GM18498 (cell line): ENCODE results near the gene CFDP1.
"Not testable (repeated sequence)": the region's sequence is repeated elsewhere in the genome, so short reads cannot be mapped to it uniquely, and the experiment has no call there.

Experiments
- ATAC-seq: cut with Tn5 transposase; IDR thresholded peaks from one replicate; pipeline ENCODE4 v1.9.1; 2021; ENCODE audit warnings: mild to moderate bottlenecking, moderate library complexity; ENCODE audit not compliant: unreplicated experiment

CFDP1 gene

GRCh38 chr16:75301804-75302203, 131.5 kb downstream of the CFDP1 start:
- no peak for ATAC-seq

GRCh38 chr16:75298267-75298666, 135.0 kb downstream of the CFDP1 start:
- no peak for ATAC-seq

- no peak for ATAC-seq
Measured at GRCh38 chr16:75296606-75297005, 136.7 kb downstream of the CFDP1 start.

- no peak for ATAC-seq
Measured at GRCh38 chr16:75294773-75295459, 138.4 kb downstream of the CFDP1 start.

GRCh38 chr16:75293772-75294171, 139.5 kb downstream of the CFDP1 start:
- ATAC-seq, result no peak

GRCh38 chr16:75293173-75293572, 140.1 kb downstream of the CFDP1 start:
- ATAC-seq, result no peak

GRCh38 chr16:75292691-75293090, 140.6 kb downstream of the CFDP1 start:
- no peak for ATAC-seq

GRCh38 chr16:75289189-75289588, 144.1 kb downstream of the CFDP1 start:
- ATAC-seq, result no peak

GRCh38 chr16:75288596-75289120, 144.6 kb downstream of the CFDP1 start:
- no peak for ATAC-seq

- ATAC-seq, result no peak
Measured at GRCh38 chr16:75288181-75288580, 145.1 kb downstream of the CFDP1 start.

GRCh38 chr16:75287708-75288107, 145.6 kb downstream of the CFDP1 start:
- ATAC-seq, result no peak

GRCh38 chr16:75286389-75286788, 146.9 kb downstream of the CFDP1 start:
- no peak for ATAC-seq

GRCh38 chr16:75282466-75283281, 150.6 kb downstream of the CFDP1 start:
- ATAC-seq, result no peak

- ATAC-seq, result no peak
Measured at GRCh38 chr16:75281826-75282225, 151.5 kb downstream of the CFDP1 start.

- ATAC-seq, result not testable (repeated sequence)
Measured at GRCh38 chr16:75281009-75281408, 152.3 kb downstream of the CFDP1 start.

- no peak for ATAC-seq
Measured at GRCh38 chr16:75280331-75280804, 152.9 kb downstream of the CFDP1 start.

GRCh38 chr16:75279305-75279704, 154.0 kb downstream of the CFDP1 start:
- no peak for ATAC-seq

GRCh38 chr16:75273054-75273925, 160.0 kb downstream of the CFDP1 start:
- ATAC-seq, result no peak

GRCh38 chr16:75272629-75273028, 160.7 kb downstream of the CFDP1 start:
- ATAC-seq, result not testable (repeated sequence)

GRCh38 chr16:75272097-75272551, 161.2 kb downstream of the CFDP1 start:
- ATAC-seq, result peak; percentile 59
